Measurements from ENCODE around the gene METTL21A.

GRCh38 chr2:207629553-207629952, 4.4 kb upstream of the METTL21A start:
- TF ChIP-seq, protein P1, sequence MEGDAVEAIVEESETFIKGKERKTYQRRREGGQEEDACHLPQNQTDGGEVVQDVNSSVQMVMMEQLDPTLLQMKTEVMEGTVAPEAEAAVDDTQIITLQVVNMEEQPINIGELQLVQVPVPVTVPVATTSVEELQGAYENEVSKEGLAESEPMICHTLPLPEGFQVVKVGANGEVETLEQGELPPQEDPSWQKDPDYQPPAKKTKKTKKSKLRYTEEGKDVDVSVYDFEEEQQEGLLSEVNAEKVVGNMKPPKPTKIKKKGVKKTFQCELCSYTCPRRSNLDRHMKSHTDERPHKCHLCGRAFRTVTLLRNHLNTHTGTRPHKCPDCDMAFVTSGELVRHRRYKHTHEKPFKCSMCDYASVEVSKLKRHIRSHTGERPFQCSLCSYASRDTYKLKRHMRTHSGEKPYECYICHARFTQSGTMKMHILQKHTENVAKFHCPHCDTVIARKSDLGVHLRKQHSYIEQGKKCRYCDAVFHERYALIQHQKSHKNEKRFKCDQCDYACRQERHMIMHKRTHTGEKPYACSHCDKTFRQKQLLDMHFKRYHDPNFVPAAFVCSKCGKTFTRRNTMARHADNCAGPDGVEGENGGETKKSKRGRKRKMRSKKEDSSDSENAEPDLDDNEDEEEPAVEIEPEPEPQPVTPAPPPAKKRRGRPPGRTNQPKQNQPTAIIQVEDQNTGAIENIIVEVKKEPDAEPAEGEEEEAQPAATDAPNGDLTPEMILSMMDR (IDR thresholded peaks at IDR 0.05): no peak
- no peak for TF ChIP-seq POLR2AphosphoS5 (IDR thresholded peaks at IDR 0.05; ENCODE audit: low read depth, low read length)
- TF ChIP-seq, protein P2, sequence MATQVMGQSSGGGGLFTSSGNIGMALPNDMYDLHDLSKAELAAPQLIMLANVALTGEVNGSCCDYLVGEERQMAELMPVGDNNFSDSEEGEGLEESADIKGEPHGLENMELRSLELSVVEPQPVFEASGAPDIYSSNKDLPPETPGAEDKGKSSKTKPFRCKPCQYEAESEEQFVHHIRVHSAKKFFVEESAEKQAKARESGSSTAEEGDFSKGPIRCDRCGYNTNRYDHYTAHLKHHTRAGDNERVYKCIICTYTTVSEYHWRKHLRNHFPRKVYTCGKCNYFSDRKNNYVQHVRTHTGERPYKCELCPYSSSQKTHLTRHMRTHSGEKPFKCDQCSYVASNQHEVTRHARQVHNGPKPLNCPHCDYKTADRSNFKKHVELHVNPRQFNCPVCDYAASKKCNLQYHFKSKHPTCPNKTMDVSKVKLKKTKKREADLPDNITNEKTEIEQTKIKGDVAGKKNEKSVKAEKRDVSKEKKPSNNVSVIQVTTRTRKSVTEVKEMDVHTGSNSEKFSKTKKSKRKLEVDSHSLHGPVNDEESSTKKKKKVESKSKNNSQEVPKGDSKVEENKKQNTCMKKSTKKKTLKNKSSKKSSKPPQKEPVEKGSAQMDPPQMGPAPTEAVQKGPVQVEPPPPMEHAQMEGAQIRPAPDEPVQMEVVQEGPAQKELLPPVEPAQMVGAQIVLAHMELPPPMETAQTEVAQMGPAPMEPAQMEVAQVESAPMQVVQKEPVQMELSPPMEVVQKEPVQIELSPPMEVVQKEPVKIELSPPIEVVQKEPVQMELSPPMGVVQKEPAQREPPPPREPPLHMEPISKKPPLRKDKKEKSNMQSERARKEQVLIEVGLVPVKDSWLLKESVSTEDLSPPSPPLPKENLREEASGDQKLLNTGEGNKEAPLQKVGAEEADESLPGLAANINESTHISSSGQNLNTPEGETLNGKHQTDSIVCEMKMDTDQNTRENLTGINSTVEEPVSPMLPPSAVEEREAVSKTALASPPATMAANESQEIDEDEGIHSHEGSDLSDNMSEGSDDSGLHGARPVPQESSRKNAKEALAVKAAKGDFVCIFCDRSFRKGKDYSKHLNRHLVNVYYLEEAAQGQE (IDR thresholded peaks at IDR 0.05; ENCODE audit: insufficient read depth in 1 of 2, low read depth in 2 of 2, low read length in 1 of 2): no peak
